ENCODE data around the gene SPATA31E1.

The SPATA31E1 gene

DNA sequence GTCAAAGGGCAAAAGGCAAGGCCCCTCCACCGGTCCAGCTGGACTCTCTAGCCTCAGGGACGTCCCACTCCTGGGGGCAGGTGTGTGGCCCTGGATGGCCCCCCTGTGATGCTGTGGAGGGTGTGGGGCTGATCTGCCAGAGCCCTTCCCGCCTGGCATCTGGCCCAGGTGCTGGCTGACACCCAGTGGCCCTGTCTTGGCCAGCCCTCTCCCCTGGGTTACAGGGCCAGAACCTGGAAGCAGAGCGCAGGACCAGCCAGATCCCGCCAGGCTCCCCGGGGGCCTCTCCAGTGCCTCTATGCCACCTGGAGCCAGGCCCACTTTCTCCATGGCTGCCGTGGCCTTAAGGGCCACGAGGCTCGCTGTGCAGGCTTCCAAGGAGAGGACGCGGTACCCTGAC is 22.9 kb upstream of the SPATA31E1 start:
- Histone ChIP-seq H3K27me3 (ENCODE audit: insufficient read depth, low read length) (no peaks in the 10 kb centered on the region), H3K4me2 (ENCODE audit: low read length) (no peak overlapping the region), H3K9me3 (ENCODE audit: low read length) (no peaks in the 10 kb centered on the region), H3K4me1 (ENCODE audit: insufficient read depth, low read length, severe bottlenecking) (no peaks in the 10 kb centered on the region), H2AFZ (ENCODE audit: low read length) (no peak overlapping the region), H3F3A (ENCODE audit: insufficient read depth, low read length) (no peaks in the 10 kb centered on the region), H3K79me2 (ENCODE audit: insufficient read depth, low read length) (no peaks in the 10 kb centered on the region), H3K27ac (ENCODE audit: low read depth, low read length, poor library complexity, severe bottlenecking) (no peak overlapping the region), H3K4me3 (ENCODE audit: low read depth, low read length, poor library complexity, severe bottlenecking) (no peak overlapping the region), H4K20me1 (ENCODE audit: insufficient read depth, low read length) (no peaks in the 10 kb centered on the region), H3K36me3 (ENCODE audit: insufficient read depth, low read length) (no peaks in the 10 kb centered on the region), H3K9ac (ENCODE audit: low read length) (no peak overlapping the region), H3K9me2 (ENCODE audit: low read depth, low read length) (no peaks in the 10 kb centered on the region)
- no peak for TF ChIP-seq EZH2 (IDR thresholded peaks at IDR 0.05; ENCODE audit: borderline replicate concordance, low read length)
- TF ChIP-seq, protein P1, sequence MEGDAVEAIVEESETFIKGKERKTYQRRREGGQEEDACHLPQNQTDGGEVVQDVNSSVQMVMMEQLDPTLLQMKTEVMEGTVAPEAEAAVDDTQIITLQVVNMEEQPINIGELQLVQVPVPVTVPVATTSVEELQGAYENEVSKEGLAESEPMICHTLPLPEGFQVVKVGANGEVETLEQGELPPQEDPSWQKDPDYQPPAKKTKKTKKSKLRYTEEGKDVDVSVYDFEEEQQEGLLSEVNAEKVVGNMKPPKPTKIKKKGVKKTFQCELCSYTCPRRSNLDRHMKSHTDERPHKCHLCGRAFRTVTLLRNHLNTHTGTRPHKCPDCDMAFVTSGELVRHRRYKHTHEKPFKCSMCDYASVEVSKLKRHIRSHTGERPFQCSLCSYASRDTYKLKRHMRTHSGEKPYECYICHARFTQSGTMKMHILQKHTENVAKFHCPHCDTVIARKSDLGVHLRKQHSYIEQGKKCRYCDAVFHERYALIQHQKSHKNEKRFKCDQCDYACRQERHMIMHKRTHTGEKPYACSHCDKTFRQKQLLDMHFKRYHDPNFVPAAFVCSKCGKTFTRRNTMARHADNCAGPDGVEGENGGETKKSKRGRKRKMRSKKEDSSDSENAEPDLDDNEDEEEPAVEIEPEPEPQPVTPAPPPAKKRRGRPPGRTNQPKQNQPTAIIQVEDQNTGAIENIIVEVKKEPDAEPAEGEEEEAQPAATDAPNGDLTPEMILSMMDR (IDR thresholded peaks at IDR 0.05; ENCODE audit: low read length): no peak

DNA sequence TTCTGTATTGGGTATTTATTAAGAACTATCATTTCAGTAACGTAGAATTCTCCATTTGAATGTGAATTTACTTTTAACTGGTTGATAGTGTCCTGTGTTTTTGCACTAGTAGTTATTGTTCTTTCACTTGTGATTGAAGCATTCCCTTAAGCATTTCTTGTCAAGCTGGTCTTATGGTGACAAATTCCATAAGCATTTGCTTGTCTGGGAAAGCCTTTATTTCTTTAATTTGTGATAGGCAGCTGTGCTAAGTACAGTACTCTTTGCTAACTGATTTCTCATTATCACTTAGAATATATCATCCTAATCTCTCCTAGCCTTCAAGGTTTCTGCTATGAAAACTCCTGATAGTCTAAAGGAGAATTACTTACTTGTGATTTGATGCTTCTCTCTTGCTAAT is 21.3 kb upstream of the SPATA31E1 start:
- no peaks in the 10 kb centered on the region for H3K9me3 ChIP-seq (ENCODE audit: low read length)
- TF ChIP-seq EZH2 (IDR thresholded peaks at IDR 0.05; ENCODE audit: borderline replicate concordance, low read length): no peak
- TF ChIP-seq, protein P1 (IDR thresholded peaks at IDR 0.05; ENCODE audit: low read length): no peak
- H4K20me1 ChIP-seq (ENCODE audit: insufficient read depth, low read length): no peaks in the 10 kb centered on the region
- H3K4me2 ChIP-seq (ENCODE audit: low read length): no peak overlapping the region
- H3K9ac ChIP-seq (ENCODE audit: low read length): no peak overlapping the region
- no peaks in the 10 kb centered on the region for H3K27me3 ChIP-seq (ENCODE audit: insufficient read depth, low read length)
- H2AFZ ChIP-seq (ENCODE audit: low read length): no peak overlapping the region
- H3K36me3 ChIP-seq (ENCODE audit: insufficient read depth, low read length): no peaks in the 10 kb centered on the region
- H3K79me2 ChIP-seq (ENCODE audit: insufficient read depth, low read length): no peaks in the 10 kb centered on the region
- no peaks in the 10 kb centered on the region for H3F3A ChIP-seq (ENCODE audit: insufficient read depth, low read length)
- H3K4me3 ChIP-seq (ENCODE audit: low read depth, low read length, poor library complexity, severe bottlenecking): no peak overlapping the region
- no peaks in the 10 kb centered on the region for H3K9me2 ChIP-seq (ENCODE audit: low read depth, low read length)
- no peak overlapping the region for H3K27ac ChIP-seq (ENCODE audit: low read depth, low read length, poor library complexity, severe bottlenecking)
- H3K4me1 ChIP-seq (ENCODE audit: insufficient read depth, low read length, severe bottlenecking): no peaks in the 10 kb centered on the region

DNA sequence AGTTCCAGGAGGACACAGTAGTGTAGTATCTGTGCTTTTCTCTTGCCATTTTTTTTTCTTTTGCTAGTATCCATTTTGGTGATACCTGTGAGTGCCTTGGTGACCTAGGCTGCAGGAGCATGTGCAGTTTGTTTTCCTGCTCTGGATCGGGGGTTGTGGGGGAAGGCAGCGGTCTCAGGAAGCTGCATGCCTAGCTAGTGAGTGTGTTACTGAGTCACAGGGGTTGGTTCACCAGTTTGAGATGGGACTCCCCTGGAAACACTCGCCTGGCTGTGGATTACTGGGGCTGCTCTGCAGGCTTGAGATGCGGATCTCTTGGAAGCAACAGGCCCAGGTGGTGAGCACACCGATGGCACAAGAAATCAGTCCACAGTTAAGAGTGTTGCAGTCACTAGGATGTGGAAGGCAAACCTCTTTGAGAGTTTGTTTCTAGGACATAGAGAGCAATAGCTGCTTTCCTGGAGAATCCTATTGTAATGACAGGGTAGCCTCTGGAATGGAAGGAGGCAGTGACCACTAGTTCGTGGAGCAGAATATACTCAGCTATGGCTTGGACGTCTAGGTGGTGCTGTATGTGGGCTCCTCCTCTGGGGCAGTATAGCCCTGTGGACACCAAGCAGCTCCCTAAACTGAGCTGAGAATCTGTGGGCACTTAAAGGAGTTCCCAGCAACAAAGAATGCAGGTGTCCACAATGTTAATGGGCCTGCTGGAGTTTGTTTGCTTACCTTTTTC is 20.0 kb upstream of the SPATA31E1 start:
- Histone ChIP-seq H3K36me3 (ENCODE audit: insufficient read depth, low read length) (no peaks in the 10 kb centered on the region), H4K20me1 (ENCODE audit: insufficient read depth, low read length) (no peaks in the 10 kb centered on the region), H3K4me2 (ENCODE audit: low read length) (no peak overlapping the region), H3K4me3 (ENCODE audit: low read depth, low read length, poor library complexity, severe bottlenecking) (no peak overlapping the region), H3K27me3 (ENCODE audit: insufficient read depth, low read length) (no peaks in the 10 kb centered on the region), H3K27ac (ENCODE audit: low read depth, low read length, poor library complexity, severe bottlenecking) (no peak overlapping the region), H3K79me2 (ENCODE audit: insufficient read depth, low read length) (no peaks in the 10 kb centered on the region), H3K9me3 (ENCODE audit: low read length) (no peaks in the 10 kb centered on the region), H3K9me2 (ENCODE audit: low read depth, low read length) (no peaks in the 10 kb centered on the region), H3K9ac (ENCODE audit: low read length) (no peak overlapping the region), H2AFZ (ENCODE audit: low read length) (no peak overlapping the region), H3K4me1 (ENCODE audit: insufficient read depth, low read length, severe bottlenecking) (no peaks in the 10 kb centered on the region), H3F3A (ENCODE audit: insufficient read depth, low read length) (no peaks in the 10 kb centered on the region)
- TF ChIP-seq, protein P1 (IDR thresholded peaks at IDR 0.05; ENCODE audit: low read length): no peak
- no peak for TF ChIP-seq EZH2 (IDR thresholded peaks at IDR 0.05; ENCODE audit: borderline replicate concordance, low read length)

All from OCI-LY1 (cell line).